Peyer's patch (tissue), 4 donors: ENCODE measurements around the gene IL1F10.

Experiments
- POLR2A ChIP-seq, 2 donors: fragments of 450-650 bp; IDR thresholded peaks; one replicate each; pipeline ENCODE4 v1.5.1; 2017; ENCODE audit warnings: antibody characterized with exemption in 2 of 2, mild to moderate bottlenecking in 2 of 2, moderate library complexity in 2 of 2
- TF ChIP-seq, protein P1 (sequence below), 6 experiments: fragments of 450-650 bp in 4 of 6; fragments of 200-600 bp in 2 of 6; sonication (generic) in 1 of 6; IDR thresholded peaks; one replicate each; pipeline ENCODE4 v1.5.1; 2017 to 2019; ENCODE audit warnings: antibody characterized with exemption in 6 of 6, mild to moderate bottlenecking in 3 of 6, moderate library complexity in 1 of 6

DNA sequence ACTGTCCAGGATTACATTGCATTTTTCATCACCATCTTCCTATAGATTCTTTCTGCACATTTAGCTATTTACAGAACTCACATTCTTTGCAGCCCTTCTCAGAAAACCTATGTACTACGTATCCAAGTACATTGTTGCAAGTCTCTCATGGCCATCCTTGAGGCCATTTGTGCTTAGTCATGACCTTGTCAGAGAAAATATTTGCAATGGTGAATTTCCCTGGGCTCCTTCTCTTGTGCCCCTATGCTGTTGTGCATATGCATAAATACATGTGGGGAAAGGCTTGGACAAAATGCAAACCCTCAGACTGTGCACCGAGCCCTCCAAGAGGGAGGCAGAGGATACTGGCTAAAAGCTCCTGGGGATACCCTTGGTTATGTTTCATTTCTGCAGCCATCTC lies 43.0 kb upstream of the IL1F10 start:
- TF ChIP-seq, protein P1, sequence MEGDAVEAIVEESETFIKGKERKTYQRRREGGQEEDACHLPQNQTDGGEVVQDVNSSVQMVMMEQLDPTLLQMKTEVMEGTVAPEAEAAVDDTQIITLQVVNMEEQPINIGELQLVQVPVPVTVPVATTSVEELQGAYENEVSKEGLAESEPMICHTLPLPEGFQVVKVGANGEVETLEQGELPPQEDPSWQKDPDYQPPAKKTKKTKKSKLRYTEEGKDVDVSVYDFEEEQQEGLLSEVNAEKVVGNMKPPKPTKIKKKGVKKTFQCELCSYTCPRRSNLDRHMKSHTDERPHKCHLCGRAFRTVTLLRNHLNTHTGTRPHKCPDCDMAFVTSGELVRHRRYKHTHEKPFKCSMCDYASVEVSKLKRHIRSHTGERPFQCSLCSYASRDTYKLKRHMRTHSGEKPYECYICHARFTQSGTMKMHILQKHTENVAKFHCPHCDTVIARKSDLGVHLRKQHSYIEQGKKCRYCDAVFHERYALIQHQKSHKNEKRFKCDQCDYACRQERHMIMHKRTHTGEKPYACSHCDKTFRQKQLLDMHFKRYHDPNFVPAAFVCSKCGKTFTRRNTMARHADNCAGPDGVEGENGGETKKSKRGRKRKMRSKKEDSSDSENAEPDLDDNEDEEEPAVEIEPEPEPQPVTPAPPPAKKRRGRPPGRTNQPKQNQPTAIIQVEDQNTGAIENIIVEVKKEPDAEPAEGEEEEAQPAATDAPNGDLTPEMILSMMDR (IDR thresholded peaks at IDR 0.05), result no peak
- TF ChIP-seq POLR2A (IDR thresholded peaks at IDR 0.05), result no peak
